Endothelial cell (in vitro differentiated cells): ENCODE measurements around the gene DDX24. TPM values are rescaled to one million over a fixed set of nuclear protein-coding genes. Genes with fewer than 3 reads are reported as not detected.

Experiments
- DNase-seq: peaks from one replicate; pipeline ENCODE4 v3.0.0; 2021; ENCODE audit warnings: low spot score
- H3K27ac Mint-ChIP-seq: one replicate; pipeline ENCODE4 v1.8.0; 2021; ENCODE audit warnings: mixed read lengths, inconsistent platforms; ENCODE audit not compliant: unreplicated experiment
- H3K27me3 Mint-ChIP-seq: one replicate; pipeline ENCODE4 v1.8.0; 2021; ENCODE audit warnings: mild to moderate bottlenecking, moderate library complexity, mixed read lengths, inconsistent platforms; ENCODE audit not compliant: unreplicated experiment
- H3K36me3 Mint-ChIP-seq: one replicate; pipeline ENCODE4 v1.8.0; 2021; ENCODE audit warnings: mild to moderate bottlenecking, low read depth, mixed read lengths, inconsistent platforms; ENCODE audit not compliant: unreplicated experiment
- H3K4me1 Mint-ChIP-seq: one replicate; pipeline ENCODE4 v1.8.0; 2021; ENCODE audit warnings: mild to moderate bottlenecking, mixed read lengths, inconsistent platforms; ENCODE audit not compliant: unreplicated experiment
- H3K4me3 Mint-ChIP-seq: one replicate; pipeline ENCODE4 v1.8.0; 2021; ENCODE audit warnings: mild to moderate bottlenecking, mixed read lengths, inconsistent platforms; ENCODE audit not compliant: unreplicated experiment
- H3K9me3 Mint-ChIP-seq: one replicate; pipeline ENCODE4 v1.8.0; 2021; ENCODE audit warnings: mixed read lengths, inconsistent platforms; ENCODE audit not compliant: unreplicated experiment
- CTCF ChIP-seq: fragments of 200-600 bp; sonication (generic); IDR thresholded peaks from one replicate; pipeline ENCODE4 v1.5.0; 2021; ENCODE audit warnings: antibody characterized with exemption; ENCODE audit not compliant: unreplicated experiment
- total RNA-seq: library from RNA; stranded (reverse); fragmentation: NEBNext Ultra II Directional; extraction: Animal tissue kit (Norgen Biotek cat#: 25700); gene quantifications from one replicate; pipeline ENCODE4 v1.2.1, GENCODE V29; 2021; ENCODE audit not compliant: unreplicated experiment

The DDX24 gene
- total RNA-seq, 1 donor from 2014 or later: 89.6 TPM

GRCh38 chr14:94040247-94040646, 40.8 kb downstream of the DDX24 start:
- Mint-ChIP-seq H3K9me3 (no peaks in the 10 kb centered on the region), H3K27ac (no peak overlapping the region), H3K36me3 (peaks cover 16% of the 10 kb centered on the region), H3K4me3 (no peak overlapping the region), H3K4me1 (no peaks in the 10 kb centered on the region), H3K27me3 (peaks cover 5% of the 10 kb centered on the region)
- no peak for TF ChIP-seq CTCF
- no peak for DNase-seq

DNA sequence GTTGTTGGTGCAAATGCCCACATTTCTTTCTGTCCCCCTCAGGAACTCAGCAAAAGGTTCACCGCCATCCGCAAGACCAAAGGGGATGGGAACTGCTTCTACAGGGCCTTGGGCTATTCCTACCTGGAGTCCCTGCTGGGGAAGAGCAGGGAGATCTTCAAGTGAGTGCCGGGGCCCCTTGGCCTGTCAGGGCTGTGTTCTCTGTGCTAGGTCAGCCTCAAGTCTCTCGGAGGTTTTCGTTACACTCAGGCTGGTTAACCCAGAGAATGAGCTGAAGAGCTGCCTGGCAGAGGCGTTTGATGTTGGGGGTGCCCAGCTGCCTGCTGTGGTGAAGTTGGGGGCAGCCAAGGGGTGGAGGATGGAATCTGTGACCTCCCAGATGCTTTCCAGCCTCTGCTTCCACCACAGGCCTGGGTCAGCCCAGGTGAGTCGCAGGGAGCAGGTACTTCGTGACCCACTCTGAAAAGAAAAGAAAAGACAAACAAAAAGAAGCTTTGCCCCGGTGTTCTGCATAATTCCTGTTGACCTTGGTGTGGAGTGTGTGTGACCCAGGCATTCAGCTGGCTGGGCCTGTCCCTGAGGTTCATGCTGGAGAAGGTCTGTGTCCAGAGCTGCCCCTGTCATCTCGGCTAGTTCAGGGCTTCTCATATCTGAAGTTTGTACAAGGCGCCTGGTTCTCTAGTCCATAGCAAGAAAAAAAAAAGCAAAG, 41.9 kb downstream of the DDX24 start:
- Mint-ChIP-seq H3K4me3 (no peak overlapping the region), H3K4me1 (no peaks in the 10 kb centered on the region), H3K9me3 (no peaks in the 10 kb centered on the region), H3K27ac (no peak overlapping the region), H3K27me3 (peaks cover 5% of the 10 kb centered on the region), H3K36me3 (peaks cover 8% of the 10 kb centered on the region)
- no peak for DNase-seq
- no peak for TF ChIP-seq CTCF

DNA sequence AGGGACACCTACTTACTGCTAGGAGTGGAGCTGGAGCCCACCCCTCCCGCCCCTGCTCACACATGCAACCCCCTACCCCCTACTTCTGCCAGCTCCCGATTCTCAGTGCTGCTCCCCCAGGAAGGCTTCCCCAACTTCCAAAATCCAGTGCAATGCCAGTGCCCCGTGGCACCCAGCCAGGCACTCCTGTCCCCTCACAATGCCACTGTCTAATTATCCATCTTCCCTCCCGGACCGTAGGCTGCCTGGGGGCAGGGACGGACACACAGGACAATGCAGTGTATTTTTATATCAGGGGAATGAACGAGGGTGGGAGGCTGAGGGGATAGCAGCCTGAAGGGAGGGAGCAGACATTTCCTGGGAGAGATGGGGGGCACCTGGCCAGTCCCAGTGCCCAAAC, 42.5 kb downstream of the DDX24 start:
- no peak overlapping the region for H3K4me3 Mint-ChIP-seq
- no peak overlapping the region for H3K27ac Mint-ChIP-seq
- no peak for DNase-seq

DNA sequence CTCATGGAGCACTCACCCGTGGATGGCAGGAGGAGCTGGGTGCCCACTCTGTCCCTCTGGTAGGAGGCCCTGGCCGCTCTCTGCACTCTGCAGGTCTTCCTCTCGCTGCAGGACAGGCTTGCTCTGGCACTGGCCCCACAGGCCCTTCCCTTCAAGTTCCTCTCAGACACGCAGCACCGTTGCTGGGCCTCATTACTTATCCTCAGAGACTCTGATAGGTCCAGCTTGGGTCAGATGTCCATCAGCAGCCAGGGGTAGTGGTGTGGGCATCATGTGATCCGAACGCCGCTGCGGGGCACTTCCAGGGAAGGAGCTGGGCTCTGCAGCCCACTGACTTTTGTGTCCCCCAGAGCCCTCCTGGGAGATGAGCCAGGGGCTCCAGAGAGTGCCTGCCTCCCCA, 43.0 kb downstream of the DDX24 start:
- Mint-ChIP-seq H3K4me3 (no peak overlapping the region), H3K9me3 (no peaks in the 10 kb centered on the region), H3K4me1 (no peaks in the 10 kb centered on the region), H3K27me3 (peaks cover 5% of the 10 kb centered on the region), H3K36me3 (peaks cover 8% of the 10 kb centered on the region), H3K27ac (no peak overlapping the region)
- TF ChIP-seq CTCF: no peak
- no peak for DNase-seq

More for the DNA sequence above, 42.5 kb downstream of the DDX24 start:
- Mint-ChIP-seq H3K4me1 (no peaks in the 10 kb centered on the region), H3K9me3 (no peaks in the 10 kb centered on the region), H3K27me3 (peaks cover 5% of the 10 kb centered on the region), H3K36me3 (peaks cover 8% of the 10 kb centered on the region)
- no peak for TF ChIP-seq CTCF

- no peaks in the 10 kb centered on the region for H3K4me1 Mint-ChIP-seq
- peaks cover 5% of the 10 kb centered on the region for H3K27me3 Mint-ChIP-seq
- peaks cover 8% of the 10 kb centered on the region for H3K36me3 Mint-ChIP-seq
- H3K27ac Mint-ChIP-seq: no peak overlapping the region
- no peak overlapping the region for H3K4me3 Mint-ChIP-seq
- H3K9me3 Mint-ChIP-seq: no peaks in the 10 kb centered on the region
- peak; percentile 79 for TF ChIP-seq CTCF
- peak; percentile 82 for DNase-seq
These were observed 44.5 kb downstream of the DDX24 start for GRCh38 chr14:94036313-94037167.
